Measurements from ENCODE around the gene NCEH1. TPM values are rescaled to one million over a fixed set of nuclear protein-coding genes. Genes with fewer than 3 reads are reported as not detected.
"Not testable (repeated sequence)": the region's sequence is repeated elsewhere in the genome, so short reads cannot be mapped to it uniquely, and the experiment has no call there.

NCEH1 gene, protein sequence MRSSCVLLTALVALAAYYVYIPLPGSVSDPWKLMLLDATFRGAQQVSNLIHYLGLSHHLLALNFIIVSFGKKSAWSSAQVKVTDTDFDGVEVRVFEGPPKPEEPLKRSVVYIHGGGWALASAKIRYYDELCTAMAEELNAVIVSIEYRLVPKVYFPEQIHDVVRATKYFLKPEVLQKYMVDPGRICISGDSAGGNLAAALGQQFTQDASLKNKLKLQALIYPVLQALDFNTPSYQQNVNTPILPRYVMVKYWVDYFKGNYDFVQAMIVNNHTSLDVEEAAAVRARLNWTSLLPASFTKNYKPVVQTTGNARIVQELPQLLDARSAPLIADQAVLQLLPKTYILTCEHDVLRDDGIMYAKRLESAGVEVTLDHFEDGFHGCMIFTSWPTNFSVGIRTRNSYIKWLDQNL
- 1.6 TPM for polyA plus RNA-seq (2013, experiment 1 of 2)
- polyA plus RNA-seq (2013, experiment 2 of 2): 2.1 TPM

DNA sequence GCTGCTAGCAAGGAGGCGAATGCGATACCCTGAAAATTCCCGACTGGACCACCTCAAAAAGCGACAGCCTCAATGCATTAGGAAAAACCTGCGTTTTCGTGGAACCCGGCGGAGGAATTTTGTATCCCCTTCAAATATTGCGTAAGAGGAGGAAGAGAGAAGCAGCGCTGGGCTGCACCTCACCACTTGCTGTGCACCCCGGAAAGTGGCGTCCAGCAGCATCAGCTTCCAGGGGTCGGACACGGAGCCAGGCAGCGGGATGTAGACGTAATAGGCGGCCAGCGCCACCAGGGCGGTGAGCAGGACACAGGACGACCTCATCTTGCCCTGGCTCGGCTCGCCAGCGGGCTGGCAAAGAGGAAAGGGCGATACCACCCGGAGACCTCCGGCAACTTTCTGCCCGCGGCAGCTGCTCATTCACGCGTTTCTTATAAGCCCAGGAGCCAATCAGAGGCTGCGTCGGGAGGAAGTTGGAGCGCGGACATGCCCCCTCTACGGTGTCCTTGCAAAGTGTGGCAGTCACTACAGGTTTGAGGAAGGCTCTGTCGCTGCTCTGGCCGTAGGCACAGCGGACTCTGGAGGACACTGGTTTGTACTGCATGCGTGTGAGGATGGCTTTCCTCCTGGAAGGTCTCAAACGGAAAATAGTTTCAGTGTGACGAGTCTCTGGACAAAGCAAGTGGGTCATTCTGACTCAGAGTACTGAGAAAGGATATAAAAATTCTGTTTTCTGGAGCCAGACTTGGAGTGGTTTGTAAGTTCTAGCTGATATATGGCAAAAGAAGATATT is at the start of gene NCEH1:
Gene NCEH1 (minus strand): TSS at position 404 of the 790 bp plus-strand sequence. CDS start 83 bp downstream, at position 321.
- Histone ChIP-seq H3K9ac (ENCODE audit: low read depth, low read length) (peak within 1 kb of the TSS; percentile 53), H3K27ac (ENCODE audit: low read depth, low read length) (no peak within 1 kb of the TSS; the same call in 1 of the 2 replicates), H3K4me1 (ENCODE audit: insufficient read depth, low read length) (no peaks in the 10 kb centered on the region), H3K4me3 (ENCODE audit: low read length) (peak within 1 kb of the TSS; percentile 79), H3K27me3 (ENCODE audit: insufficient read depth, low read length) (no peaks in the 10 kb centered on the region), H3K9me3 (ENCODE audit: insufficient read depth, low read depth, low read length) (no peaks in the 10 kb centered on the region), H3K36me3 (ENCODE audit: insufficient read depth, low read length) (no peaks in the 10 kb centered on the region)
- WGBS: under 1% methylated on average over 41 of the region's 41 CpGs

DNA sequence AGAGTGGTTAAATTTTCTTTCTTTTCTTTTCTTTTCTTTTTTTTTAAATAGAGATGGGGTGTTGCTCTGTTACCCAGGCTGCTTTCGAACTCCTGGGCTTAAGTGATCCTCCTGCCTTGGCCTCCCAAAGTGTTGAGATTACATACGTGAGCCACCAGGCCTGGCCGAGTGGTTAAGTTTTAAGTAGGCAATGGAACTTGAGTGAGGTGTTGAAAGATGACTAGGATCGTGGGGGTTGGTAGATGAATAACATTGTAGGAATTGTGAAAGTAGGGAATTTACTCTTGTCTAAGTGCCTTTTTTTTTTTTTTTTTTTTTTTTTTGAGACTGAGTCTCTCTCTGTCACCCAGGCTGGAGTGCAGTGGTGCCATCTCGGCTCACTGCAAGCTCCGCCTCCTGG is 49.5 kb upstream of the NCEH1 start:
- not testable (repeated sequence) for H3K27ac ChIP-seq (ENCODE audit: low read depth, low read length); H3K27me3 ChIP-seq (ENCODE audit: insufficient read depth, low read length); H3K9ac ChIP-seq (ENCODE audit: low read depth, low read length); H3K9me3 ChIP-seq (ENCODE audit: insufficient read depth, low read depth, low read length); H3K4me3 ChIP-seq (ENCODE audit: low read length); H3K4me1 ChIP-seq (ENCODE audit: insufficient read depth, low read length)
- peaks cover 98% of the 10 kb centered on the region for H3K36me3 ChIP-seq (ENCODE audit: insufficient read depth, low read length)
- 95% methylated on average over 6 of the region's 6 CpGs for WGBS

DNA sequence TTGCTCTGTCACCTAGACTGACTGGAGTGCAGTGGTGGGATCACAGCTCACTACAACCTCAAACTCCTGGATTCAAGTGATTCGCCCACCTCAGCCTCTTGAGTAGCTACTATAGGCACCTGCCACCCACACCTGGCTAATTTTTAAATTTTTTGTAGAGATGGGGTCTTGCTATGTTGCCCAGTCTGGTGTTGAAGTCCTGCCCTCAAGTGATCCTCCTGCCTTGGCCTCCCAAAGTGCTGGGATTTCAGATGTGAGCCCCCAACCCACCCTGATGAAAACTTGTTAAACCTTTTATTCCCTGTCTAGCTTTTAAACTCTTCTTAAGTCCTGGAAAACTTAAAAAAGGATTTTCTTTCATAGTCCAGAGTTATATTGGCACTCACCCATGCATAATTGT is 42.3 kb upstream of the NCEH1 start:
- peaks cover 59% of the 10 kb centered on the region for H3K36me3 ChIP-seq (ENCODE audit: insufficient read depth, low read length)
- no peak overlapping the region for H3K4me3 ChIP-seq (ENCODE audit: low read length)
- H3K9me3 ChIP-seq (ENCODE audit: insufficient read depth, low read depth, low read length): no peaks in the 10 kb centered on the region
- peaks cover 18% of the 10 kb centered on the region for H3K4me1 ChIP-seq (ENCODE audit: insufficient read depth, low read length)
- WGBS: 100% methylated on average over 1 of the region's 1 CpG
- no peak overlapping the region for H3K27ac ChIP-seq (ENCODE audit: low read depth, low read length)
- no peak overlapping the region for H3K9ac ChIP-seq (ENCODE audit: low read depth, low read length)
- H3K27me3 ChIP-seq (ENCODE audit: insufficient read depth, low read length): no peaks in the 10 kb centered on the region

DNA sequence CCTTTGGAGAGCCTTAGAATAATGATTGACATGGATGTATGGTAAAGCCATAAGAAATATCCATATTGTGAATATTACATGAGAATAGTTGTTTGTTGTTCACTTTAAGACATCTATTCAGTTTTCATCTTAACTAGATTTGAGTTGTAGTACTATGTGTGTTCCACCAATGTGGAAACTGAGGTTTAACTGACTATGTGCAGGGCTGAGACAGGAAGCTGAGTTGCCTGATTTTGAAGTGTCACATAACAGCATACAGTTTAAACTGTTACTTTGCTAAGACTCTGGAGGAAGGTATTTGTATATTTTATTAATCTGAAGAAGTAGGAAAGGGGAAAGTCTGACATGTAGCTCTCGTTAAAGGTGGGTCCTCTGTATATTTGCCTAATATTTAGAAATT is 41.8 kb upstream of the NCEH1 start:
- Histone ChIP-seq H3K27ac (ENCODE audit: low read depth, low read length) (no peak overlapping the region), H3K9ac (ENCODE audit: low read depth, low read length) (no peak overlapping the region), H3K9me3 (ENCODE audit: insufficient read depth, low read depth, low read length) (no peaks in the 10 kb centered on the region), H3K36me3 (ENCODE audit: insufficient read depth, low read length) (peaks cover 54% of the 10 kb centered on the region), H3K4me3 (ENCODE audit: low read length) (no peak overlapping the region), H3K27me3 (ENCODE audit: insufficient read depth, low read length) (no peaks in the 10 kb centered on the region), H3K4me1 (ENCODE audit: insufficient read depth, low read length) (peaks cover 18% of the 10 kb centered on the region)
- WGBS: no CpG with 5 or more reads among the region's 1 CpG

DNA sequence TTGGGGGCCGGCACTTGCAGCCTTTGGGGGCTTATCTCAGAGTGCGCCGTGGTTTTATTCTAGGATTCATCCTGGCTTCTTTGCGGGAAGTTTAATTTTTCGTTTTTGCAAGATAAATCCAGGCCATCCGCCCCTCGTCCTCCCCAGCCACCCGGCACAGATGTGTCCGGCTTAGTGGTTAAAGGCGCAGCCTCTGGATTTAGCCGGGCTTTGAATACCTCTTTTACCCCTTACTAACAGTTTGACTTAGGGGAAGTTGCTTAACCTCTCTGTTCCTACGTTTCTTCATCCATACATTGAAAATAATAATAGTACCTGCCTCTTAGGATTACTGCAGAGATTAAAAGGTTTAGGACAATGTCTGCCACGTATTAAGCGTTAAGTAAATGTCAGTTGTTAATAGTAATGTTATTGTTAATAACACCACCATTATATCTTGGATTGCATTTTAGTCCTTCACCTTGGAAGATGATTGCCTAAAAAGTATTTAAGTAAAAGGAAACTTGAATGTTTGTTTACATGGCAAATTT is 40.4 kb upstream of the NCEH1 start:
- no peaks in the 10 kb centered on the region for H3K27me3 ChIP-seq (ENCODE audit: insufficient read depth, low read length)
- peak overlapping the region; percentile 82 for H3K4me3 ChIP-seq (ENCODE audit: low read length)
- peak overlapping the region; percentile 86 for H3K27ac ChIP-seq (ENCODE audit: low read depth, low read length)
- H3K36me3 ChIP-seq (ENCODE audit: insufficient read depth, low read length): peaks cover 40% of the 10 kb centered on the region
- no peaks in the 10 kb centered on the region for H3K9me3 ChIP-seq (ENCODE audit: insufficient read depth, low read depth, low read length)
- peak overlapping the region; percentile 92 for H3K9ac ChIP-seq (ENCODE audit: low read depth, low read length)
- under 1% methylated on average over 12 of the region's 14 CpGs for WGBS
- peaks cover 18% of the 10 kb centered on the region for H3K4me1 ChIP-seq (ENCODE audit: insufficient read depth, low read length)

DNA sequence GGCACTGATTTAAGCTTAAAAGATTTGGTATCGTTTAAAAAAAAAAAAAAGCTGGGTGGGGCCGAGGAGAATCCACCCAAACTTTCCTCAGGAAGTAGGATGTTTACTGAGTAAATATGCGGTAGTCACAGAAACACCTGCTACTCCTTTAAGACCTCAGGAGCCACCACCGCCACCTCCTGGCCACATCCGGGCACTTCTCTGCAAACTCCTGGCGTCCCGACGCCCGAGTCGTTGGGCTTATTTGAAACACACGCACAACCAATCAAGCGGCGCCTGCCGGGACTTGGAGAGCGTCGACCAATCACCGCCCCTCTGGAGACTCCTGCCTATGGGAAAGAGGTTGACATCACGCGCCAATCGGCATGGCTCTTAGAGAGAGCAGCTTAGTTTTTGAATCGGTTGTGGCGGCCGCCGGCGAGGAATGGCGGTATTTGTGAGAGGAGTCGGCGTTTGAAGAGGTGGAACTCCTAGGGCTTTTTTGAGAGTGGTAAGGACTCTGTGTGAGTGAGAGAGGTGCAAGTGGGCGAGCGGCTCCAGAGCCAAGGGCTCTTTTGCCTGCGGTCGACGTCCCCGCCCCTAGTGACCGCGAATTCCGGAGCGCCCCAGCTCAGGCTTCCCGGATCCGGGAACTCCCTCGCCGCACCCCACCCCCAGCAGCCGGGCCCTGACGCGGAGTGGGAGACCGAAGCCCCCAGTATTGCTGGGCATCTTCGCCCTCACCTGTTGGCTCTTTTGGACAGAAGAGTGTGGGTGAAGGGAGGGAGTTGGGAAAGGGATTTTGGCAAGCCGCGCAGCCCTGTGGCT is 39.7 kb upstream of the NCEH1 start, which contains the start of gene ECT2:
Gene ECT2 (plus strand): TSS at position 359 of the 807 bp plus-strand sequence. CDS start 3,805 bp downstream, outside the sequence.
- Histone ChIP-seq H3K9ac (ENCODE audit: low read depth, low read length) (peak within 1 kb of the TSS; percentile 92), H3K27ac (ENCODE audit: low read depth, low read length) (peak within 1 kb of the TSS; percentile 86), H3K27me3 (ENCODE audit: insufficient read depth, low read length) (no peaks in the 10 kb centered on the region), H3K9me3 (ENCODE audit: insufficient read depth, low read depth, low read length) (no peaks in the 10 kb centered on the region), H3K4me3 (ENCODE audit: low read length) (peak within 1 kb of the TSS; percentile 82), H3K36me3 (ENCODE audit: insufficient read depth, low read length) (peaks cover 34% of the 10 kb centered on the region), H3K4me1 (ENCODE audit: insufficient read depth, low read length) (peaks cover 18% of the 10 kb centered on the region)
- WGBS: under 1% methylated on average over 49 of the region's 49 CpGs

DNA sequence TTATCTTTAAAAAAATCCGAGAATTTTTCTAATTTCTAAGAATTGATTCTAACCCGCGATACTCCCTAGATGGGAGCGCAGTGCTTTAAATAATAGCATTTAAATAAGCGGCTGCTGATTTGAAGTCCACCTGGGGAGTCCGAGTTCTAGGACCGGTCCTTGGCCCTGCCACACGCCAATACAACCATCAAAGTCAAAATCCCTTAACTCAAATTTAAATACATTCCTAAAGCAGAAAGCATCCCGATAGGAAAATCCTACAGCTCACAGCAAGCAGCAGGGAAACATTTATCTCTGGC is 39.2 kb upstream of the NCEH1 start:
- no peaks in the 10 kb centered on the region for H3K27me3 ChIP-seq (ENCODE audit: insufficient read depth, low read length)
- peak overlapping the region; percentile 77 for H3K9ac ChIP-seq (ENCODE audit: low read depth, low read length)
- H3K9me3 ChIP-seq (ENCODE audit: insufficient read depth, low read depth, low read length): no peaks in the 10 kb centered on the region
- peak overlapping the region; percentile 54 for H3K4me3 ChIP-seq (ENCODE audit: low read length)
- H3K4me1 ChIP-seq (ENCODE audit: insufficient read depth, low read length): peaks cover 15% of the 10 kb centered on the region
- WGBS: 40% methylated on average over 9 of the region's 9 CpGs
- H3K27ac ChIP-seq (ENCODE audit: low read depth, low read length): peak overlapping the region; percentile 38
- H3K36me3 ChIP-seq (ENCODE audit: insufficient read depth, low read length): peaks cover 28% of the 10 kb centered on the region

DNA sequence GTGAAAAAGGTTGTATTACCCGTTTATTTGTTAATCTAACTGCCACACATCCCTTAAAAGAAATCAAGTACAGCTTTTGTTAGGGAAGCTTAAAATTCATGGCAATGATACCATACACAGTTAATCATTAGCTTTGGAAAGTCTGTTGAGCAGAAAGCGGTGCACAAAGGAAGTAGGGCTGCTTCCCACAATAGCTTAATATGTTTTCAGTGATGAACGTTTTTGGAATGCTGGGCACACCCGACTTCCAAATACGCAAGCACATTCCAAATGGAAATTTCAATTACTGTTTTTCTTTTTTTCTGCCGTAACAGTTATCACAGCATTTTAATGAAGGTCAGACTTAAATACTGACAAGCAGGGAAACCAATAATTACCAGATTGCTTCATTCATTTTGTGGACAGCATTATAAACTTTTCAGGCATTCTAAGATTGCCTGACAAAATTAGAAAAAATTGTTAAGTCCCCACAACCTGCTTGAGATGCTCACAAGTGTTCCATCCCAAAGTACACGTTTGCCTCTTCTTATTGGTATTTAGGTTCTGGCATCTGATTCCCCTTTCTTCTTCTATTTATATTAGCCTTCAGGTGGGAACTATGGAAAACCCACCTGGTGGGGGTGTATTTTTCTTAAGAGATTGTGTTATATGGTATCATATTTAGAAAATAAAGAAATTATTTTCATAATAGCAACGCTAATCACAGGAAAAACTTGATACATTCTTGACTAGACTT is 38.5 kb upstream of the NCEH1 start:
- H3K4me1 ChIP-seq (ENCODE audit: insufficient read depth, low read length): peaks cover 15% of the 10 kb centered on the region
- H3K27ac ChIP-seq (ENCODE audit: low read depth, low read length): peak overlapping the region; percentile 38; the same call in 1 of the 2 replicates
- no peaks in the 10 kb centered on the region for H3K27me3 ChIP-seq (ENCODE audit: insufficient read depth, low read length)
- H3K36me3 ChIP-seq (ENCODE audit: insufficient read depth, low read length): peaks cover 22% of the 10 kb centered on the region
- 82% methylated on average over 6 of the region's 8 CpGs for WGBS
- H3K9ac ChIP-seq (ENCODE audit: low read depth, low read length): peak overlapping the region; percentile 77; the same call in 1 of the 2 replicates
- peak overlapping the region; percentile 54 for H3K4me3 ChIP-seq (ENCODE audit: low read length)
- H3K9me3 ChIP-seq (ENCODE audit: insufficient read depth, low read depth, low read length): no peaks in the 10 kb centered on the region

DNA sequence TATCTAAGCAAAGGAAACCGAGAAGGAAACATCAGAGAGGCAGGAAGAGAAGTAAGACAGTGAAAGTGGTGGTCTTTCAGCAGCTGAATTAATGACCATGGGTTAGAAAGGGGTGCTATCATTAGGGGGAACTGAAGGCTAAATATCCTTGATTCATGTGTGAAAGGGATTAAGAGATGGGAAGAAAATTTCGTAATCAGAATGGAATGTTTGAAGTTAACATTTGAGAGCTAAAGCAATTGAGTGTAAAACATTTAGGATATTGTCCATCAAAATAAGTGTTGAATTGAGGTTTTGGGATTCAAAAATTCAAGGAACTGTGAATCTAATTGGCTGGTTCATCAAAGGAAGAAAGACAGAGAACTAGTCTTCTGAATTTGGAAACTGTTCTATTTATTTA is 35.6 kb upstream of the NCEH1 start:
- Histone ChIP-seq H3K4me1 (ENCODE audit: insufficient read depth, low read length) (peaks cover 20% of the 10 kb centered on the region), H3K9me3 (ENCODE audit: insufficient read depth, low read depth, low read length) (no peaks in the 10 kb centered on the region), H3K27ac (ENCODE audit: low read depth, low read length) (no peak overlapping the region), H3K4me3 (ENCODE audit: low read length) (no peak overlapping the region), H3K36me3 (ENCODE audit: insufficient read depth, low read length) (no peaks in the 10 kb centered on the region), H3K9ac (ENCODE audit: low read depth, low read length) (no peak overlapping the region), H3K27me3 (ENCODE audit: insufficient read depth, low read length) (no peaks in the 10 kb centered on the region)
- WGBS: 79% methylated on average over 2 of the region's 2 CpGs

DNA sequence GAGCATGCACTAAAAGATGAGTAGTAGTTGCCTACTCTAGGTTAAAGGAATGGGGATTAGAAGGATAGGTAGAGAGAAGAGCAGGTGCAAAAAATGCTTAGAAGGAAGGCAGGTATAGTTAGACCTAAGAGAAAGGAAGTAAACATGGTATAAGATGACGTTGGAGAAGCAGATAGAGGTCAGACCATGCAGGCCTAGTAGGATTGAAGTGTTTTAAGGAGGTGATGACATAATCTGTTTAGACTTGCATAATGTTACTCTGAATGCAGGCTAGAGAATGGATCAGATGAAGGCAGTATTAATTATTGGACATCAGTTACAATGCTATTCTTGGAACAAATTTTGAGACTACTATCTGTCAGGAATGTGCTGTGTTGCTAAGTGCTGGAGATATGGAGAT is 28.6 kb upstream of the NCEH1 start:
- 73% methylated on average over 1 of the region's 1 CpG for WGBS
- no peak overlapping the region for H3K27ac ChIP-seq (ENCODE audit: low read depth, low read length)
- no peaks in the 10 kb centered on the region for H3K27me3 ChIP-seq (ENCODE audit: insufficient read depth, low read length)
- no peaks in the 10 kb centered on the region for H3K36me3 ChIP-seq (ENCODE audit: insufficient read depth, low read length)
- peaks cover 9% of the 10 kb centered on the region for H3K4me1 ChIP-seq (ENCODE audit: insufficient read depth, low read length)
- H3K9me3 ChIP-seq (ENCODE audit: insufficient read depth, low read depth, low read length): no peaks in the 10 kb centered on the region
- H3K9ac ChIP-seq (ENCODE audit: low read depth, low read length): no peak overlapping the region
- H3K4me3 ChIP-seq (ENCODE audit: low read length): no peak overlapping the region

Data from HUES64 (cell line).